Stomach (tissue), 9 donors: ENCODE data around the gene SMYD3. TPM values are rescaled to one million over a fixed set of nuclear protein-coding genes. Genes with fewer than 3 reads are reported as not detected.
A peak's percentile ranks its signal among the peaks of the same experiment; 100 is the strongest.

Experiments used
- DNase-seq, 2 donors: peaks; one replicate each; pipeline versions ENCODE4 v3.0.0 to v3.0.0-alpha.2; 2013 to 2019
- H3K27ac ChIP-seq, 5 donors: fragments of 200-600 bp in 4 of 5; sonication (generic) in 4 of 5; one replicate each; pipeline ENCODE4 v1.5.1; 2013 to 2019; ENCODE audit warnings: mild to moderate bottlenecking in 1 of 5, moderate library complexity in 1 of 5
- H3K27me3 ChIP-seq, 3 donors: fragments of 200-600 bp; sonication (generic); one replicate each; pipeline ENCODE4 v1.5.1; 2017 to 2019; ENCODE audit warnings: mixed run types in 1 of 3
- H3K36me3 ChIP-seq, 4 donors: fragments of 200-600 bp; sonication (generic); 1 replicate in 3 of 4; 2 replicates in 1 of 4; pipeline ENCODE4 v1.5.1; 2016 to 2019
- H3K4me1 ChIP-seq, 4 donors: fragments of 200-600 bp; sonication (generic); one replicate each; pipeline ENCODE4 v1.5.1; 2016 to 2019
- H3K4me3 ChIP-seq, 4 donors: fragments of 200-600 bp; sonication (generic) in 3 of 4; one replicate each; pipeline ENCODE4 v1.5.1; 2016 to 2019; ENCODE audit warnings: mild to moderate bottlenecking in 1 of 4
- H3K9me3 ChIP-seq, 4 donors: fragments of 200-600 bp; sonication (generic); one replicate each; pipeline ENCODE4 v1.5.1; 2016 to 2019
- CTCF ChIP-seq, 7 experiments: fragments of 450-650 bp in 4 of 7; fragments of 200-600 bp in 3 of 7; sonication (generic) in 3 of 7; IDR thresholded peaks; one replicate each; pipeline ENCODE4 v1.5.1; 2016 to 2019; ENCODE audit warnings: antibody characterized with exemption in 7 of 7, control low read depth in 2 of 7, mild to moderate bottlenecking in 1 of 7
- EP300 ChIP-seq: sonication (generic); formaldehyde crosslinking; IDR thresholded peaks from one replicate; pipeline ENCODE4 v1.6.1; 2017; ENCODE audit warnings: antibody characterized with exemption
- POLR2A ChIP-seq, 4 donors: fragments of 450-650 bp; IDR thresholded peaks; one replicate each; pipeline ENCODE4 v1.6.1; 2016; ENCODE audit warnings: antibody characterized with exemption in 4 of 4, control low read depth in 2 of 4, mild to moderate bottlenecking in 1 of 4, moderate library complexity in 1 of 4
- POLR2AphosphoS5 ChIP-seq, 3 donors: sonication (generic); formaldehyde crosslinking; IDR thresholded peaks; one replicate each; pipeline ENCODE4 v1.6.1; 2016; ENCODE audit warnings: antibody characterized with exemption in 3 of 3
- WGBS, 5 donors: extraction: QIAGEN DNeasy Blood & Tissue Kit in 3 of 5; methylation state at CpG; one replicate each; pipeline versions ENCODE4 v1.1.5 to v1.1.7; 2013 to 2018; 5-methylcytosine and 5-hydroxymethylcytosine counted together
- intact Hi-C: fragments of 100-400 bp; cut with DNase I; formaldehyde crosslinking; loops from one replicate; pipeline ENCODE4 v1.15.1; 2023; ENCODE audit warnings: low total_unique reads
- polyA plus RNA-seq, 3 donors: library from polyadenylated mRNA; stranded (reverse); fragments of 200-250 nt; gene quantifications; one replicate each; pipeline ENCODE4 v1.2.3, GENCODE V29; 2013
- total RNA-seq, 5 donors: library from RNA; depleted of rRNA; stranded (reverse); fragments of >200 nt; gene quantifications; one replicate each; pipeline versions ENCODE4 v1.1.0 to v1.2.3, GENCODE V29; 2014 to 2016
- donor health status: healthy with polysubstance abuse.
- donor health status: Bipolar disorder and iron deficiency.
- donor health status: healthy.

The SMYD3 gene
- total and polyA plus RNA-seq, 8 donors: 6.4 to 196 (median 27.8) TPM

DNA sequence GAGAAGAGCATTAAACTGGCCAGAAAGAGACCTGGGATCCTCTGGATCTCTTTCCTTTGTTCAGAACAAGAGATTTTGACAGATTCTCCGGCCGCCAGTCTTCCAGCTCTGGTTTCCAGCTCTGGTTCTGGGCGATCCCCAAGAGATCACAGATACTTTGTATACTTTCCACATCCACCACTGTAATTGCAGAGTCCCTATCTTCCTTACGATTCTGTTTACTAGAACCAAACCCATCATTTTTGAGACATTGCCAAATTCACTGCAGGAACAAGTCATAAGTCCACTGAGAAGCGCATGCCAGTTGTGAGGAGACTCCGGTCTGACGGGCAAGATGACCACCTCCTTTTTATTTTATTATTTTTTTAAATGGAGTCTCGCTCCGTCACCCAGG, 505.2 kb downstream of the SMYD3 start:
- peaks cover 3 to 42% (median 18%) of the 10 kb centered on the region in 4 donors for H3K4me1 ChIP-seq
- no peaks in the 10 kb centered on the region for H3K9me3 ChIP-seq
- H3K27me3 ChIP-seq: no peaks in the 10 kb centered on the region
- H3K27ac ChIP-seq: no peak overlapping the region
- no peaks in the 10 kb centered on the region for H3K36me3 ChIP-seq
- intact Hi-C loops: loop anchor here (5.0 kb wide), 1 partner anchor 850 kb away; the partner anchor contains the start of gene KIF26B
- DNase-seq: no peak
- 63 to 79% (median 73%) methylated on average over 9 of the region's 9 CpGs for WGBS, 5 donors
- TF ChIP-seq POLR2A (IDR thresholded peaks at IDR 0.05): no peak
- no peak for TF ChIP-seq CTCF (IDR thresholded peaks at IDR 0.05)
- no peak for TF ChIP-seq POLR2AphosphoS5 (IDR thresholded peaks at IDR 0.05)
- no peak for TF ChIP-seq EP300
- no peak overlapping the region for H3K4me3 ChIP-seq

- 80 to 95% (median 90%) methylated on average over 9 of the region's 9 CpGs for whole genome bisulfite sequencing, 5 donors
- DNase-seq: no peak
- Histone ChIP-seq H3K27me3 (no peaks in the 10 kb centered on the region), H3K9me3 (no peaks in the 10 kb centered on the region), H3K27ac (no peak overlapping the region), H3K36me3 (no peaks in the 10 kb centered on the region), H3K4me3 (no peak overlapping the region), H3K4me1 (peaks cover 3 to 42% (median 18%) of the 10 kb centered on the region in 4 donors)
- TF ChIP-seq EP300 (no peak), CTCF (IDR thresholded peaks at IDR 0.05) (no peak), POLR2AphosphoS5 (IDR thresholded peaks at IDR 0.05) (no peak), POLR2A (IDR thresholded peaks at IDR 0.05) (no peak)
- intact Hi-C loops: loop anchor here (5.0 kb wide), 1 partner anchor 849 kb away; the partner anchor contains the start of gene KIF26B
Measured at GRCh38 chr1:246001142-246001836, 505.8 kb downstream of the SMYD3 start.

DNA sequence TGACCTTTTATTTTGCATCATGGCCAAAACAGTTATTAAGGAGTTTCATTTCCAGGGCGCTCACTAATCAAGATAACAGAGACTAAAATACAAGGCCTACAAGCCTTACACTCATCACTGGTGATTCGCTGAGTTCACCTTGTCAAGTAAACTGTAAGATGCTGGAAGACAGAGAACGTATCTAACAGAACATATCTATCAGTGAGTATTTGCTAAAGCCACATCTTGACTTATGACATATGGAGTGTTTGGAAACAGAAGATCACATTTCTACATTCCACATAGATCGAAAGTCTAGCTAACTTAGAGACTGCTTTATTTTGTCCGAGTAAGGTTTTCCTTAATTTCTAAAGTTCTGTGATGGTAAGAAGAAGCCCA, 506.5 kb downstream of the SMYD3 start:
- TF ChIP-seq EP300 (no peak), POLR2AphosphoS5 (IDR thresholded peaks at IDR 0.05) (no peak), POLR2A (IDR thresholded peaks at IDR 0.05) (no peak), CTCF (IDR thresholded peaks at IDR 0.05) (no peak)
- WGBS, 5 donors: 94 to 97% (median 96%) methylated on average over 5 of the region's 5 CpGs

GRCh38 chr1:245999697-246000637, 507.1 kb downstream of the SMYD3 start:
- H3K9me3 ChIP-seq: no peaks in the 10 kb centered on the region
- TF ChIP-seq POLR2A (IDR thresholded peaks at IDR 0.05) (no peak), EP300 (no peak), POLR2AphosphoS5 (IDR thresholded peaks at IDR 0.05) (no peak), CTCF (IDR thresholded peaks at IDR 0.05) (no peak)
- intact Hi-C loops: loop anchor here (5.0 kb wide), 1 partner anchor 848 kb away; the partner anchor contains the start of gene KIF26B
- no peak for DNase-seq
- H3K27me3 ChIP-seq: no peaks in the 10 kb centered on the region
- 30 to 57% (median 40%) methylated on average over 10 of the region's 10 CpGs for WGBS, 5 donors
- H3K27ac ChIP-seq: peak overlapping the region in 3 of 5 donors; percentile 13 to 73 (median 49)
- H3K4me3 ChIP-seq: no peak overlapping the region
- H3K36me3 ChIP-seq: no peaks in the 10 kb centered on the region
- H3K4me1 ChIP-seq: peaks cover 1 to 36% (median 14%) of the 10 kb centered on the region in 4 donors

More for the DNA sequence above, 506.5 kb downstream of the SMYD3 start:
- Histone ChIP-seq H3K4me3 (no peak overlapping the region), H3K4me1 (peaks cover 3 to 42% (median 18%) of the 10 kb centered on the region in 4 donors), H3K27ac (peak overlapping the region in 3 of 5 donors; percentile 13 to 73 (median 49)), H3K9me3 (no peaks in the 10 kb centered on the region), H3K27me3 (no peaks in the 10 kb centered on the region), H3K36me3 (no peaks in the 10 kb centered on the region)
- DNase-seq: no peak
- intact Hi-C loops: loop anchor here (5.0 kb wide), 1 partner anchor 848 kb away; the partner anchor contains the start of gene KIF26B
